Measurements from ENCODE around the gene ZBTB2.
"Not testable (repeated sequence)": the region's sequence is repeated elsewhere in the genome, so short reads cannot be mapped to it uniquely, and the experiment has no call there.

ZBTB2 gene

GRCh38 chr6:151350442-151351145, 40.8 kb downstream of the ZBTB2 start:
- no peak for TF ChIP-seq CTCF (IDR thresholded peaks at IDR 0.05; ENCODE audit: low read depth, low read length)

DNA sequence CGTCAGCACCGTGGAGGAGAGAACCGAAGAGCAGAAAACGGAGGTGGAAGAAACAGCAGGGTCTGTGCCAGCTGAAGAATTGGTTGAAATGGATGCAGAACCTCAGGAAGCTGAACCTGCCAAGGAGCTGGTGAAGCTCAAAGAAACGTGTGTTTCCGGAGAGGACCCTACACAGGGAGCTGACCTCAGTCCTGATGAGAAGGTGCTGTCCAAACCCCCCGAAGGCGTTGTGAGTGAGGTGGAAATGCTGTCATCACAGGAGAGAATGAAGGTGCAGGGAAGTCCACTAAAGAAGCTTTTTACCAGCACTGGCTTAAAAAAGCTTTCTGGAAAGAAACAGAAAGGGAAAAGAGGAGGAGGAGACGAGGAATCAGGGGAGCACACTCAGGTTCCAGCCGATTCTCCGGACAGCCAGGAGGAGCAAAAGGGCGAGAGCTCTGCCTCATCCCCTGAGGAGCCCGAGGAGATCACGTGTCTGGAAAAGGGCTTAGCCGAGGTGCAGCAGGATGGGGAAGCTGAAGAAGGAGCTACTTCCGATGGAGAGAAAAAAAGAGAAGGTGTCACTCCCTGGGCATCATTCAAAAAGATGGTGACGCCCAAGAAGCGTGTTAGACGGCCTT, 41.6 kb downstream of the ZBTB2 start:
- TF ChIP-seq CTCF (IDR thresholded peaks at IDR 0.05; ENCODE audit: low read depth, low read length): no peak
- H3K4me3 ChIP-seq (replicated peaks in 1 of 2; ENCODE audit: low read depth in 2 of 2, low read length in 2 of 2): no peak overlapping the region
- no peak for DNase-seq (ENCODE audit: low read depth in 2 of 2)

More at GRCh38 chr6:151350442-151351145, 40.8 kb downstream of the ZBTB2 start:
- H3K4me3 ChIP-seq (replicated peaks in 1 of 2; ENCODE audit: low read depth in 2 of 2, low read length in 2 of 2): no peak overlapping the region
- no peak for DNase-seq (ENCODE audit: low read depth in 2 of 2)

DNA sequence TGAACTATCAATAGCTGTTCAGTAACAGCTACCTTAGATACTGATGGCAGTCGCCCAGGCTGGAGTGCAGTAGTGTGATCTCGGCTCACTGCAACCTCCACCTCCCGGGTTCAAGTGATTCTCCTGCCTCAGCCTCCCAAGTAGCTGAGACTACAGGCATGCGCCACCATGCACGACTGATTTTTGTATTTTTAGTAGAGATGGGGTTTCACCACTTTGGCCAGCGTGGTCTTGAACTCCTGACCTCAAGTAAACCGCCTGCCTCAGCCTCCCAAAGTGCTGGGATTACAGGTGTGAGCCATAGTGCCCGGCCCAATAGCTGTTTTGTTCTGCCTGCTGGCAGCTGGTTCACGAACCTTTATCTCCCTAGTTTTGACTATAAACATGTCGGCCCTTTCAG, 48.6 kb downstream of the ZBTB2 start:
- DNase-seq (ENCODE audit: low read depth in 2 of 2); H3K4me3 ChIP-seq (replicated peaks in 1 of 2; ENCODE audit: low read depth in 2 of 2, low read length in 2 of 2): not testable (repeated sequence)

- H3K4me3 ChIP-seq (replicated peaks in 1 of 2; ENCODE audit: low read depth in 2 of 2, low read length in 2 of 2): no peak overlapping the region
- DNase-seq (ENCODE audit: low read depth in 2 of 2): no peak
- TF ChIP-seq CTCF (IDR thresholded peaks at IDR 0.05; ENCODE audit: low read depth, low read length): no peak
Observed at GRCh38 chr6:151341476-151342195, 49.7 kb downstream of the ZBTB2 start.

DNA sequence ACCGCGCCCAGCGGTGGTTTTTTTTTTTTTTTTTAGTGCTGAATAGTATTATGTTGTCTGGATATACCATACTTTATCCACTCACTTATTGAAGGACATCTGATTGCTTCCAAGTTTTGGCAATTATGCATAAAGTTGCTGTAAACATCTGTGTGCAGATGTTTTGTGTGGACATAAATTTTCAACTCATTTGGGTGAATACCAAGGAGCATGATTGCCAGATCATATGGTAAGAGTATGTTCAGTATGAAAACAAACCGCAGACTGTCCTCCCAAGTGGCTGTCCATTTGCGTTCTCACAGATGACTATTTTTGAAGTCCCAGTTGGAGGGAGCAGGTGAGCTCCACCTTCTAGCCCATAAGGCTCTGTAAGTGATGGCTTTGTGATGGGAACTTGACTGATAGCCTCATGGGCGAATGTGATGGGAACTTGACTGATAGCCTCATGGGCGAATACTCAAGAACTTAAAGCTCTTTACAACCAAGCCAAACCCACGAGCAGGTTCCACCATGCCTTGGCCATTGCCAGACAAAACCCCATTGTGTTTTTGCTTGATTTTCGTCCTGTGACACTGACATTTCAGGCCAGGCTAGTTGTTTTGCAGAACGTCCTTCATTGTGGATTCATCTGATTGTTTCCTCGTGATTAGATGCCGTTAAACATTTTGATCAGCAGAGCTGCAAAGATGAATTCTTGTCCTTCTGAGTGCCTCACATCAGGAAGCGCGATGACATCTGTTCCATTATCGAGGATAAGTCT, 51.0 kb downstream of the ZBTB2 start:
- no peak for TF ChIP-seq CTCF (IDR thresholded peaks at IDR 0.05; ENCODE audit: low read depth, low read length)
- no peak overlapping the region for H3K4me3 ChIP-seq (replicated peaks in 1 of 2; ENCODE audit: low read depth in 2 of 2, low read length in 2 of 2)
- no peak for DNase-seq (ENCODE audit: low read depth in 2 of 2)

- no peak overlapping the region for H3K4me3 ChIP-seq (replicated peaks in 1 of 2; ENCODE audit: low read depth in 2 of 2, low read length in 2 of 2)
- DNase-seq (ENCODE audit: low read depth in 2 of 2): no peak
- no peak for TF ChIP-seq CTCF (IDR thresholded peaks at IDR 0.05; ENCODE audit: low read depth, low read length)
Observed at GRCh38 chr6:151339369-151339768, 52.0 kb downstream of the ZBTB2 start.
